Measurements from ENCODE around the gene GBA2.

DNA sequence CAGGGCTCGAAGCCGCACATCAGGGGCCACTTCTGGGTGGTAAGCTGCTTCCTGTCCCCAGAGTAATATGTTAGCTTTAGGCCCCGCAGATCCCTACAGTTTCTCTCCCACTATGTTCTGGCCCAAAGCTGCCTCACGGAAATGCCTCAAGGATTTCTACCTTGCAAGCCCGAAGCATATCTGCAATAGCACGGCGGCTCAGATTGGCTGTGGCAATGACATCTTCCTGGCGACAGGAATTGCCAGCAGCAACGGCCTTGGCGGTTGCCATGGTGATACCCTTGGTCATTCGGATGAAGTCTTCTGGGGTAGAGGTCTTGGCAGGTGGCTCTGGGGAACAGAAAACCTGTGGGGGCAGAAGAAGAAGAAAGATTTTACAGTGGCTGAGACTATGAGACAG is 49.0 kb downstream of the GBA2 start:
- TF ChIP-seq EZH2 (IDR thresholded peaks at IDR 0.05) (no peak), POLR2AphosphoS5 (IDR thresholded peaks at IDR 0.05; ENCODE audit: borderline replicate concordance, low read depth, low read length) (no peak)

Measured in SK-N-MC (cell line).